Measurements from ENCODE around the gene CSPG5. TPM values are rescaled to one million over a fixed set of nuclear protein-coding genes. Genes with fewer than 3 reads are reported as not detected.
A peak's percentile ranks its signal among the peaks of the same experiment; 100 is the strongest.

Gene CSPG5
- total RNA-seq, 1 experiment from 2014 or later: 3.8 TPM

DNA sequence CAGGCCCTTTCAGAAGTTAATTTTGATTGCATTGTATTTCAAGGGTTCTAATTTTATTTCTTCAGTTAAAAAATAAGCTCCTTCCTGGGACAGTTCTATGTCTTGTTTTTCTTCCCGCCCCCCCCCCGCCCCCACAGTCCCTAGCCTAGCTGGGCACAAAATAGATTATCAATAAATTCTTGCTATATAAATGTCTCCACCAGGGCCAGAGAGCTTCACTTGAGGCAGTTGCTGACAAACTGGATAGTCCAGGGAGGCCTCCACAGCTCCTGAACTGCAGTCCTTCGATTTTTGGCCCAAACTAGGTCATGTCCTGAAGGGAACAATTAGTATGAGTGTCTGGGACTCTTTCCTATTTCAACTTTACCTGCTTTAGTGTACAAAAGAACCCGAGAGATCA, 9.9 kb upstream of the CSPG5 start:
- ATAC-seq: peak; percentile 74
- H3K9me2 ChIP-seq (ENCODE audit: insufficient read depth): no peaks in the 10 kb centered on the region
- no peak for DNase-seq (ENCODE audit: low read depth, low spot score)
- no peak overlapping the region for H3K4me3 ChIP-seq (replicated peaks in 1 of 2; ENCODE audit: low read depth in 1 of 2, low read length in 2 of 2)
- no peak overlapping the region for H3K27ac ChIP-seq (ENCODE audit: low read depth, low read length)
- POLR2A ChIA-PET: no interaction called here
- no peak overlapping the region for H3K9ac ChIP-seq (ENCODE audit: low read length)
- BruUV-seq (replicated peaks): no TSS peak
- RAD21 ChIA-PET (ENCODE audit: low non-redundant PET in 1 of 2, low total read pairs in 2 of 2, uncharacterized antibody in 2 of 2, unreplicated experiment in 2 of 2): no interaction called here
- H3K27me3 ChIP-seq (ENCODE audit: insufficient read depth, low read length): no peaks in the 10 kb centered on the region
- intact Hi-C loops (cut with micrococcal nuclease): no loop called here
- no peak overlapping the region for H2AFZ ChIP-seq (ENCODE audit: low read depth, low read length, poor library complexity, severe bottlenecking)
- H3K36me3 ChIP-seq (ENCODE audit: control insufficient read depth in 1 of 2, insufficient read depth in 2 of 2, low read length in 2 of 2): peaks cover 31% of the 10 kb centered on the region in 2 experiments; a peak in 3 of 4 replicates
- H3K79me2 ChIP-seq (ENCODE audit: insufficient read depth, low read length): no peaks in the 10 kb centered on the region
- H4K20me1 ChIP-seq (ENCODE audit: insufficient read depth): no peaks in the 10 kb centered on the region
- H3K4me2 ChIP-seq (ENCODE audit: low read length): no peak overlapping the region
- CTCF ChIA-PET: no interaction called here
- H3K9me3 ChIP-seq (ENCODE audit: control insufficient read depth in 1 of 2, insufficient read depth in 1 of 2, low read depth in 1 of 2, low read length in 2 of 2): no peaks in the 10 kb centered on the region
- no peaks in the 10 kb centered on the region for H3K4me1 ChIP-seq (ENCODE audit: control insufficient read depth in 1 of 2, insufficient read depth in 2 of 2, low read length in 2 of 2)
- no peak for TF ChIP-seq ZBTB33 (IDR thresholded peaks at IDR 0.05; ENCODE audit: extremely low read depth, insufficient replicate concordance, low read length)
- 0 out of 6 replicates have a peak, but pooled peaks of 1 of the 3 experiments have one; percentile 5 for TF ChIP-seq CTCF (IDR thresholded peaks at IDR 0.05 in 2 of 3, conservative IDR thresholded peaks at IDR 0.05 in 1 of 3; ENCODE audit: borderline replicate concordance in 1 of 3, insufficient read depth in 1 of 3, low read depth in 2 of 3, low read length in 2 of 3)

GRCh38 chr3:47588053-47588452, 9.4 kb upstream of the CSPG5 start:
- Histone ChIP-seq H3K27ac (ENCODE audit: low read depth, low read length) (no peak overlapping the region), H3K27me3 (ENCODE audit: insufficient read depth, low read length) (no peaks in the 10 kb centered on the region), H4K20me1 (ENCODE audit: insufficient read depth) (no peaks in the 10 kb centered on the region), H3K9me3 (ENCODE audit: control insufficient read depth in 1 of 2, insufficient read depth in 1 of 2, low read depth in 1 of 2, low read length in 2 of 2) (no peaks in the 10 kb centered on the region), H3K79me2 (ENCODE audit: insufficient read depth, low read length) (no peaks in the 10 kb centered on the region), H2AFZ (ENCODE audit: low read depth, low read length, poor library complexity, severe bottlenecking) (no peak overlapping the region), H3K9ac (ENCODE audit: low read length) (no peak overlapping the region), H3K4me2 (ENCODE audit: low read length) (no peak overlapping the region), H3K9me2 (ENCODE audit: insufficient read depth) (no peaks in the 10 kb centered on the region), H3K36me3 (ENCODE audit: control insufficient read depth in 1 of 2, insufficient read depth in 2 of 2, low read length in 2 of 2) (peaks cover 31% of the 10 kb centered on the region in 2 experiments; a peak in 3 of 4 replicates), H3K4me1 (ENCODE audit: control insufficient read depth in 1 of 2, insufficient read depth in 2 of 2, low read length in 2 of 2) (no peaks in the 10 kb centered on the region), H3K4me3 (replicated peaks in 1 of 2; ENCODE audit: low read depth in 1 of 2, low read length in 2 of 2) (no peak overlapping the region)
- ChIA-PET POLR2A (no interaction called here), CTCF (no interaction called here), RAD21 (ENCODE audit: low non-redundant PET in 1 of 2, low total read pairs in 2 of 2, uncharacterized antibody in 2 of 2, unreplicated experiment in 2 of 2) (no interaction called here)
- BruUV-seq (replicated peaks): no TSS peak
- no peak for DNase-seq (ENCODE audit: low read depth, low spot score)
- ATAC-seq: no peak
- TF ChIP-seq, protein P1, sequence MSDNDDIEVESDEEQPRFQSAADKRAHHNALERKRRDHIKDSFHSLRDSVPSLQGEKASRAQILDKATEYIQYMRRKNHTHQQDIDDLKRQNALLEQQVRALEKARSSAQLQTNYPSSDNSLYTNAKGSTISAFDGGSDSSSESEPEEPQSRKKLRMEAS (IDR thresholded peaks at IDR 0.05): no peak
- TF ChIP-seq YY1 (IDR thresholded peaks at IDR 0.05; ENCODE audit: extremely low read depth, insufficient replicate concordance, low read depth, low read length) (no peak), SIN3A (IDR thresholded peaks at IDR 0.05; ENCODE audit: low read depth) (no peak)
- intact Hi-C loops (cut with micrococcal nuclease): no loop called here

Data from HCT116 (cell line).